22Rv1 (cell line): ENCODE results near the gene TUFT1.
"Not testable (repeated sequence)": the region's sequence is repeated elsewhere in the genome, so short reads cannot be mapped to it uniquely, and the experiment has no call there.

Experiments
- ZFX ChIP-seq: fragments of 450-650 bp; IDR thresholded peaks from 2 replicates; pipeline ENCODE4 v1.6.1; 2017; ENCODE audit warnings: antibody characterized with exemption, borderline replicate concordance
- TF ChIP-seq, protein P1 (sequence below): fragments of 450-650 bp; IDR thresholded peaks from 2 replicates; pipeline ENCODE4 v1.5.1; 2017; ENCODE audit warnings: mild to moderate bottlenecking

DNA sequence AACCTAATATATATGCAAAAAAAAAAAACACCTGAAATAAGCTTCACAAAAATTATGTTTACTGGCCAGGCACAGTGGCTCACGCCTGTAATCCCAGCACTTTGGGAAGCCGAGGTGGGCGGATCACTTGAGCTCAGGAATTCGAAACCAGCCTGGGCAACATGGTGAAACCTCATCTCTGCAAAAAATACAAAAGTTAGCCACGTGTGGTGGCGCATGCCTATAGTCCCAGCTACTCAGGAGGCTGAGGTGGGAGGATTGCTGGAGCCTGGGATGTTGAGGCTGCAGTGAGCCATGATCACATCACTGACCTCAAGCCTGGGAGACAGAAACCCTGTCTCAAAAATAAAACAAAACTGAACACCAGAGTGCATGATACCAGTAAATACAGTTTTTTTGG is 78.9 kb downstream of the TUFT1 start:
- TF ChIP-seq, protein P1, sequence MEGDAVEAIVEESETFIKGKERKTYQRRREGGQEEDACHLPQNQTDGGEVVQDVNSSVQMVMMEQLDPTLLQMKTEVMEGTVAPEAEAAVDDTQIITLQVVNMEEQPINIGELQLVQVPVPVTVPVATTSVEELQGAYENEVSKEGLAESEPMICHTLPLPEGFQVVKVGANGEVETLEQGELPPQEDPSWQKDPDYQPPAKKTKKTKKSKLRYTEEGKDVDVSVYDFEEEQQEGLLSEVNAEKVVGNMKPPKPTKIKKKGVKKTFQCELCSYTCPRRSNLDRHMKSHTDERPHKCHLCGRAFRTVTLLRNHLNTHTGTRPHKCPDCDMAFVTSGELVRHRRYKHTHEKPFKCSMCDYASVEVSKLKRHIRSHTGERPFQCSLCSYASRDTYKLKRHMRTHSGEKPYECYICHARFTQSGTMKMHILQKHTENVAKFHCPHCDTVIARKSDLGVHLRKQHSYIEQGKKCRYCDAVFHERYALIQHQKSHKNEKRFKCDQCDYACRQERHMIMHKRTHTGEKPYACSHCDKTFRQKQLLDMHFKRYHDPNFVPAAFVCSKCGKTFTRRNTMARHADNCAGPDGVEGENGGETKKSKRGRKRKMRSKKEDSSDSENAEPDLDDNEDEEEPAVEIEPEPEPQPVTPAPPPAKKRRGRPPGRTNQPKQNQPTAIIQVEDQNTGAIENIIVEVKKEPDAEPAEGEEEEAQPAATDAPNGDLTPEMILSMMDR, result not testable (repeated sequence)
- not testable (repeated sequence) for TF ChIP-seq ZFX
